HEK293 (cell line): ENCODE data around the gene KLHL8.

Experiments
- CTCF ChIA-PET: fragments of 350-600 bp; formaldehyde crosslinking; extraction: SDS; loops from one replicate; lab custom pipeline; 2021; ENCODE audit warnings: antibody characterized with exemption; lab: Yijun Ruan, JAX
- POLR2A ChIA-PET: fragments of 300-600 bp; formaldehyde crosslinking; extraction: SDS; loops from one replicate; lab custom pipeline; 2020; ENCODE audit warnings: antibody characterized with exemption, inconsistent platforms; lab: Yijun Ruan, JAX
- H3K27ac ChIP-seq: fragments of 200-500 bp; sonication (Bioruptor generic); 2 replicates; pipeline ENCODE4 v1.5.1; 2014; ENCODE audit warnings: low read depth, low read length, control low read depth, inconsistent platforms; ENCODE audit errors: extremely low read depth
- H3K36me3 ChIP-seq, 2 experiments: fragments of 200-500 bp in 1 of 2; sonication (Bioruptor generic) in 1 of 2; 1 replicate in 1 of 2; 2 replicates in 1 of 2; pipeline ENCODE4 v1.5.1; 2014 to 2017; ENCODE audit warnings: inconsistent platforms in 2 of 2, low read length in 2 of 2; ENCODE audit not compliant: control insufficient read depth in 2 of 2, insufficient read depth in 1 of 2
- H3K4me1 ChIP-seq: fragments of 200-500 bp; sonication (Bioruptor generic); 2 replicates; pipeline ENCODE4 v1.5.1; 2014; ENCODE audit warnings: mild to moderate bottlenecking, low read length, inconsistent platforms; ENCODE audit not compliant: control insufficient read depth, insufficient read depth
- H3K4me3 ChIP-seq: 2 replicates; pipeline ENCODE4 v1.5.1; 2011; ENCODE audit warnings: low read depth, mild to moderate bottlenecking, control low read depth, low read length, moderate library complexity
- H3K9me3 ChIP-seq: fragments of 200-500 bp; sonication (Bioruptor generic); 2 replicates; pipeline ENCODE4 v1.5.1; 2014; ENCODE audit warnings: low read depth, low read length, inconsistent platforms; ENCODE audit not compliant: control insufficient read depth, insufficient read depth
- BCL11A ChIP-seq: fragments of 450-650 bp; formaldehyde crosslinking; IDR thresholded peaks from 2 replicates; pipeline ENCODE4 v1.5.1; 2016; ENCODE audit warnings: low read depth, missing biosample characterization, missing genetic modification characterization
- BCL11B ChIP-seq: fragments of 450-650 bp; formaldehyde crosslinking; IDR thresholded peaks from 2 replicates; pipeline ENCODE4 v1.5.1; 2016; ENCODE audit warnings: low read depth, missing biosample characterization, missing genetic modification characterization
- FEZF1 ChIP-seq: fragments of 450-650 bp; formaldehyde crosslinking; IDR thresholded peaks from 2 replicates; pipeline ENCODE4 v1.5.1; 2016; ENCODE audit warnings: missing biosample characterization, missing genetic modification characterization
- GLI2 ChIP-seq: fragments of 450-650 bp; formaldehyde crosslinking; IDR thresholded peaks from 2 replicates; pipeline ENCODE4; 2017; ENCODE audit warnings: missing biosample characterization, missing genetic modification characterization, low read depth, borderline replicate concordance
- GLIS1 ChIP-seq: fragments of 450-650 bp; formaldehyde crosslinking; IDR thresholded peaks from 2 replicates; pipeline ENCODE4 v1.5.1; 2016; ENCODE audit warnings: missing biosample characterization, missing genetic modification characterization
- GLIS2 ChIP-seq: fragments of 450-650 bp; formaldehyde crosslinking; IDR thresholded peaks from 2 replicates; pipeline ENCODE4 v1.5.1; 2016; ENCODE audit warnings: missing biosample characterization, missing genetic modification characterization
- SCRT2 ChIP-seq: fragments of 450-650 bp; formaldehyde crosslinking; IDR thresholded peaks from 2 replicates; pipeline ENCODE4 v1.5.1; 2016; ENCODE audit warnings: missing biosample characterization, missing genetic modification characterization
- TRIM28 ChIP-seq: IDR thresholded peaks from 2 replicates; pipeline ENCODE4 v1.6.1; 2011; ENCODE audit warnings: low read length, control low read depth, borderline replicate concordance
- ZNF132 ChIP-seq: fragments of 450-650 bp; formaldehyde crosslinking; IDR thresholded peaks from 2 replicates; pipeline ENCODE4 v1.5.1; 2017; ENCODE audit warnings: missing biosample characterization, missing genetic modification characterization, borderline replicate concordance
- ZNF133 ChIP-seq: fragments of 450-650 bp; formaldehyde crosslinking; IDR thresholded peaks from 2 replicates; pipeline ENCODE4 v1.5.1; 2016; ENCODE audit warnings: missing biosample characterization, missing genetic modification characterization
- ZNF16 ChIP-seq: fragments of 450-650 bp; formaldehyde crosslinking; IDR thresholded peaks from 2 replicates; pipeline ENCODE4 v1.5.1; 2016; ENCODE audit warnings: low read depth, missing biosample characterization, missing genetic modification characterization
- ZNF248 ChIP-seq: fragments of 450-650 bp; formaldehyde crosslinking; IDR thresholded peaks from 2 replicates; pipeline ENCODE4 v1.5.1; 2017; ENCODE audit warnings: missing biosample characterization, missing genetic modification characterization
- ZNF302 ChIP-seq: fragments of 450-650 bp; formaldehyde crosslinking; IDR thresholded peaks from 2 replicates; pipeline ENCODE4 v1.5.1; 2016; ENCODE audit warnings: missing biosample characterization, missing genetic modification characterization, low read depth
- ZNF354C ChIP-seq: fragments of 450-650 bp; formaldehyde crosslinking; IDR thresholded peaks from 2 replicates; pipeline ENCODE4 v1.5.1; 2016; ENCODE audit warnings: missing biosample characterization, missing genetic modification characterization, low read depth, borderline replicate concordance
- ZNF366 ChIP-seq: fragments of 450-650 bp; formaldehyde crosslinking; conservative IDR thresholded peaks from 2 replicates; pipeline ENCODE4 v1.5.1; 2016; ENCODE audit warnings: missing biosample characterization, missing genetic modification characterization
- ZNF416 ChIP-seq: fragments of 450-650 bp; formaldehyde crosslinking; IDR thresholded peaks from 2 replicates; pipeline ENCODE4 v1.5.1; 2016; ENCODE audit warnings: missing biosample characterization, missing genetic modification characterization
- ZNF473 ChIP-seq: fragments of 450-650 bp; formaldehyde crosslinking; IDR thresholded peaks from 2 replicates; pipeline ENCODE4 v1.5.1; 2017; ENCODE audit warnings: missing biosample characterization, missing genetic modification characterization
- ZNF513 ChIP-seq: fragments of 450-650 bp; IDR thresholded peaks from 2 replicates; pipeline ENCODE4 v1.5.1; 2018; ENCODE audit warnings: missing biosample characterization, missing genetic modification characterization
- ZNF549 ChIP-seq: fragments of 450-650 bp; IDR thresholded peaks from 2 replicates; pipeline ENCODE4 v1.5.1; 2018; ENCODE audit warnings: missing biosample characterization, missing genetic modification characterization, mild to moderate bottlenecking, inconsistent platforms, moderate library complexity
- ZNF560 ChIP-seq: fragments of 450-650 bp; formaldehyde crosslinking; IDR thresholded peaks from 2 replicates; pipeline ENCODE4 v1.5.1; 2017; ENCODE audit warnings: missing biosample characterization, missing genetic modification characterization, borderline replicate concordance
- ZNF792 ChIP-seq: fragments of 450-650 bp; formaldehyde crosslinking; IDR thresholded peaks from 2 replicates; pipeline ENCODE4 v1.5.1; 2016; ENCODE audit warnings: missing biosample characterization, missing genetic modification characterization
- ZSCAN16 ChIP-seq: fragments of 450-650 bp; formaldehyde crosslinking; IDR thresholded peaks from 2 replicates; pipeline ENCODE4 v1.5.1; 2016; ENCODE audit warnings: missing biosample characterization, missing genetic modification characterization
- TF ChIP-seq, protein P1 (sequence below): fragments of 450-650 bp; formaldehyde crosslinking; IDR thresholded peaks from 2 replicates; pipeline ENCODE4 v1.5.1; 2016; ENCODE audit warnings: missing biosample characterization, missing genetic modification characterization
- TF ChIP-seq, protein P2 (sequence below): fragments of 450-650 bp; formaldehyde crosslinking; IDR thresholded peaks from 2 replicates; pipeline ENCODE4 v1.5.1; 2016; ENCODE audit warnings: missing biosample characterization, missing genetic modification characterization

Gene KLHL8

DNA sequence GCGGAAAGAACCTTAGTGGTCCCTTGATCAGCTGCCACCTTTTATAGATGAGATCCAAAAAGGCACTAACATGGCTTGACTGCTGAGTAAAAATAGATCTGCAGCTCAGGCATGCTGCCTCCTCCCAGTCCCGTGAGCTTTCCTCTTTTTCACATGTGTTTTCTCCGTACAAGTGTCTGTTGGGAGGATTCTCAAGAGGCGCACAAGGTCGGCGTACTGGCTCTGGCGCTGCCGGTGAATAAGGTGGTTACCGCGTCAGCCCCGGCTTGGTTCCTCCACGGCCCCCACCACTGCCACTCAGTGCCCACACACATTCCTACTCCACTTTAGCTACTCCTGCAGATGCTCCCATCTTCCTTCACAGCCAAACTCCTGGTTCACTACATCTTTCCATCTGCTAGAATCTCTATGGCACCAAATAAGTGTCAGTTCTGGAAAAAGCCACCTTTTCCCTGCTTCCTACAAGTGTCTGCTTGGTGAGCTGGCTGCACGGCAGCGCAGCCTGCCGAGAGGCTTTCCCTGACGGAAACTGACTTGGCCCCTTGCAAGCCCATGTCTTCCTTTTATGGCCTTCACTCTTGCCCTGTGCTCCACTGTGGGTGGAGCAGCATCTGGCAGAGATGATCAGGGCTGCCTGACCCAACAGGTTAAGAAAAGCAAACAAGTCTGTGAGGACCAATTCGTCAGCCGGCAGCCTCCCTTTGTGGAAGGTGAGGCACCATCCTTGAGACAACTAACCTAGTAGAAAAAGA lies 99.8 kb downstream of the KLHL8 start:
- peaks cover 0 to 39% of the 10 kb centered on the region in 2 experiments; a peak in 1 of 3 replicates for H3K36me3 ChIP-seq
- TF ChIP-seq SCRT2 (tag by site-specific recombination) (peak; percentile 83), ZNF513 (tag by site-specific recombination) (no peak)

GRCh38 chr4:87120010-87120409 lies 100.4 kb downstream of the KLHL8 start:
- H3K4me3 ChIP-seq = no peak overlapping the region
- POLR2A ChIA-PET = no interaction called here
- CTCF ChIA-PET = interaction anchor here (1.4 kb wide), 1 partner anchor 196 kb away, joined by 4 read pairs; no protein-coding TSS in a partner anchor
- no peak for TF ChIP-seq BCL11A (tag by site-specific recombination)
- no peak for TF ChIP-seq ZNF248
- no peak for TF ChIP-seq GLIS1
- TF ChIP-seq ZNF560 = no peak
- TF ChIP-seq, protein P1, sequence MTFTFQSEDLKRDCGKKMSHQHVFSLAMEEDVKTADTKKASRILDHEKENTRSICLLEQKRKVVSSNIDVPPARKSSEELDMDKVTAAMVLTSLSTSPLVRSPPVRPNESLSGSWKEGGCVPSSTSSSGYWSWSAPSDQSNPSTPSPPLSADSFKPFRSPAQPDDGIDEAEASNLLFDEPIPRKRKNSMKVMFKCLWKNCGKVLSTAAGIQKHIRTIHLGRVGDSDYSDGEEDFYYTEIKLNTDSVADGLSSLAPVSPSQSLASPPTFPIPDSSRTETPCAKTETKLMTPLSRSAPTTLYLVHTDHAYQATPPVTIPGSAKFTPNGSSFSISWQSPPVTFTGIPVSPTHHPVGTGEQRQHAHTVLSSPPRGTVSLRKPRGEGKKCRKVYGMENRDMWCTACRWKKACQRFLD (tag by site-specific recombination) = no peak
- no peak for TF ChIP-seq ZNF549 (tag by site-specific recombination)
- no peak for TF ChIP-seq ZNF133
- no peak for TF ChIP-seq ZNF366 (tag by site-specific recombination)
- TF ChIP-seq ZSCAN16 (tag by site-specific recombination) = no peak
- TF ChIP-seq, all 188 proteins: peak for 0
- Histone ChIP-seq H3K9me3 (no peaks in the 10 kb centered on the region), H3K27ac (no peak overlapping the region), H3K36me3 (peaks cover 0 to 39% of the 10 kb centered on the region in 2 experiments; a peak in 1 of 3 replicates), H3K4me1 (no peaks in the 10 kb centered on the region)

More for the DNA sequence above, 99.8 kb downstream of the KLHL8 start:
- H3K9me3 ChIP-seq = no peaks in the 10 kb centered on the region
- no peaks in the 10 kb centered on the region for H3K4me1 ChIP-seq
- no peak overlapping the region for H3K4me3 ChIP-seq
- ChIA-PET CTCF (no interaction called here), POLR2A (no interaction called here)
- no peak overlapping the region for H3K27ac ChIP-seq

- no peak overlapping the region for H3K27ac ChIP-seq
- no peak overlapping the region for H3K4me3 ChIP-seq
- peaks cover 0 to 38% of the 10 kb centered on the region in 2 experiments; a peak in 1 of 3 replicates for H3K36me3 ChIP-seq
- ChIA-PET POLR2A (no interaction called here), CTCF (interaction anchor here (0.9 to 1.4 kb wide), 3 partner anchors 14 to 196 kb away, joined by 3 to 4 read pairs (median 4); no protein-coding TSS in a partner anchor)
- TF ChIP-seq ZNF16 (tag by site-specific recombination) = no peak
- no peak for TF ChIP-seq FEZF1
- no peak for TF ChIP-seq ZNF132 (tag by site-specific recombination)
- TF ChIP-seq, protein P2, sequence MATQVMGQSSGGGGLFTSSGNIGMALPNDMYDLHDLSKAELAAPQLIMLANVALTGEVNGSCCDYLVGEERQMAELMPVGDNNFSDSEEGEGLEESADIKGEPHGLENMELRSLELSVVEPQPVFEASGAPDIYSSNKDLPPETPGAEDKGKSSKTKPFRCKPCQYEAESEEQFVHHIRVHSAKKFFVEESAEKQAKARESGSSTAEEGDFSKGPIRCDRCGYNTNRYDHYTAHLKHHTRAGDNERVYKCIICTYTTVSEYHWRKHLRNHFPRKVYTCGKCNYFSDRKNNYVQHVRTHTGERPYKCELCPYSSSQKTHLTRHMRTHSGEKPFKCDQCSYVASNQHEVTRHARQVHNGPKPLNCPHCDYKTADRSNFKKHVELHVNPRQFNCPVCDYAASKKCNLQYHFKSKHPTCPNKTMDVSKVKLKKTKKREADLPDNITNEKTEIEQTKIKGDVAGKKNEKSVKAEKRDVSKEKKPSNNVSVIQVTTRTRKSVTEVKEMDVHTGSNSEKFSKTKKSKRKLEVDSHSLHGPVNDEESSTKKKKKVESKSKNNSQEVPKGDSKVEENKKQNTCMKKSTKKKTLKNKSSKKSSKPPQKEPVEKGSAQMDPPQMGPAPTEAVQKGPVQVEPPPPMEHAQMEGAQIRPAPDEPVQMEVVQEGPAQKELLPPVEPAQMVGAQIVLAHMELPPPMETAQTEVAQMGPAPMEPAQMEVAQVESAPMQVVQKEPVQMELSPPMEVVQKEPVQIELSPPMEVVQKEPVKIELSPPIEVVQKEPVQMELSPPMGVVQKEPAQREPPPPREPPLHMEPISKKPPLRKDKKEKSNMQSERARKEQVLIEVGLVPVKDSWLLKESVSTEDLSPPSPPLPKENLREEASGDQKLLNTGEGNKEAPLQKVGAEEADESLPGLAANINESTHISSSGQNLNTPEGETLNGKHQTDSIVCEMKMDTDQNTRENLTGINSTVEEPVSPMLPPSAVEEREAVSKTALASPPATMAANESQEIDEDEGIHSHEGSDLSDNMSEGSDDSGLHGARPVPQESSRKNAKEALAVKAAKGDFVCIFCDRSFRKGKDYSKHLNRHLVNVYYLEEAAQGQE (tag by site-specific recombination) = no peak
- TF ChIP-seq TRIM28 = no peak
- no peak for TF ChIP-seq ZNF302 (tag by site-specific recombination)
- no peak for TF ChIP-seq GLI2 (tag by site-specific recombination)
- TF ChIP-seq GLIS2 (tag by site-specific recombination) = no peak
- no peak for TF ChIP-seq ZNF354C (tag by site-specific recombination)
- TF ChIP-seq ZNF792 (tag by site-specific recombination) = no peak
- TF ChIP-seq ZNF416 (tag by site-specific recombination) = no peak
- no peak for TF ChIP-seq BCL11B
- TF ChIP-seq ZNF473 (tag by site-specific recombination) = no peak
- H3K4me1 ChIP-seq = no peaks in the 10 kb centered on the region
- no peaks in the 10 kb centered on the region for H3K9me3 ChIP-seq
Observed at GRCh38 chr4:87118826-87119225, 101.6 kb downstream of the KLHL8 start.
